ENCODE results near the gene CRACR2B.
A peak's percentile ranks its signal among the peaks of the same experiment; 100 is the strongest.

- no peak for TF ChIP-seq CTCF (IDR thresholded peaks at IDR 0.05)
- peak; percentile 51; the same call in 1 of the 2 replicates for TF ChIP-seq POLR2AphosphoS5 (IDR thresholded peaks at IDR 0.05; ENCODE audit: low read depth, low read length)
- no peak for TF ChIP-seq REST (IDR thresholded peaks at IDR 0.05; ENCODE audit: insufficient read depth in 1 of 2, low read depth in 2 of 2, low read length in 1 of 2)
- no peak for TF ChIP-seq SIN3A (IDR thresholded peaks at IDR 0.05; ENCODE audit: borderline replicate concordance, insufficient read depth, low read depth, low read length)
- TF ChIP-seq TCF7L2 (IDR thresholded peaks at IDR 0.05; ENCODE audit: low read depth, low read length) = no peak
Measured at GRCh38 chr11:787084-787675, 40.5 kb upstream of the CRACR2B start.

Measured in Panc1 (cell line).